Iris pigment epithelial cell (primary cell): ENCODE results near the gene ATP1B1.
"Not testable (repeated sequence)": the region's sequence is repeated elsewhere in the genome, so short reads cannot be mapped to it uniquely, and the experiment has no call there.

Source experiments
- DNase-seq: peaks from one replicate; pipeline ENCODE4 v3.0.0-alpha.2; 2011; ENCODE audit warnings: low read depth

Gene ATP1B1

DNA sequence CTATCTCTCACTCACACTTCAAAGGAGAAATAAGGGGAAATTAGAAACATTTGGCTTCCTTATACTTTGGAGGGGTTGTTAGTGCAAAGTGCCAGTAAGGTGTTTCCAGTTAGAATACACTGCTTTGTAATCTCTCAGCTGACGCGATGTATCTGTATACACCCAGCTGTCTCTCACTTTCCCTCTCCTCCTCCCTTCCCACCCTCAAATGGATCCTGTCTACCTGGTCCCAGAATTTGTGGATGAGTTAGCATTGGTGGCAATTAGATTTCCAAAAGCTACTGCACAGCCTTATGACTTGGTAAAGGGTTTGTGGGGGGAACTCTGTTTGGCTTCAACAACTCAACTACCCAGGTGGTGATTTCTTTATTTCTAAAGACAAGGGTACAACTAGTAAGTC lies 10.5 kb downstream of the ATP1B1 start:
- DNase-seq: no peak

DNA sequence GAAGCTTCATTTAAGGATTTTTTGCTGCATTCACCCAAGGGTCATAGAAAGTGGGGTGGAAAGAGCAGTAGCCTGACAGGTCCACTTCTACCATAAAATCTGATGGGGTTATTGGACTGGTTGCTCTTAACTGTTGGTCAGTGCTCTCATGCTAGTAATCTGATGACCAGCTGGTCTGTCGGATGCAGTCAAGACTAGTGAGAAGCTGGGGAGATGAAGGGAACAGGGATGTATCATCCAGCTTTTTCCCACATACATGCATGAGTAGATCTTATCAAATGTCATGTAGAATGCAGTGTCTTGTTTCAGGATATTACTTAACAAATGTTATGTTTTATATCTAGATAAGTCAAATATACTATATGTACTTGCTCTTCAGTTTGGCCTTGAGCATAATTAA lies 11.1 kb downstream of the ATP1B1 start:
- DNase-seq: peak; percentile 65

DNA sequence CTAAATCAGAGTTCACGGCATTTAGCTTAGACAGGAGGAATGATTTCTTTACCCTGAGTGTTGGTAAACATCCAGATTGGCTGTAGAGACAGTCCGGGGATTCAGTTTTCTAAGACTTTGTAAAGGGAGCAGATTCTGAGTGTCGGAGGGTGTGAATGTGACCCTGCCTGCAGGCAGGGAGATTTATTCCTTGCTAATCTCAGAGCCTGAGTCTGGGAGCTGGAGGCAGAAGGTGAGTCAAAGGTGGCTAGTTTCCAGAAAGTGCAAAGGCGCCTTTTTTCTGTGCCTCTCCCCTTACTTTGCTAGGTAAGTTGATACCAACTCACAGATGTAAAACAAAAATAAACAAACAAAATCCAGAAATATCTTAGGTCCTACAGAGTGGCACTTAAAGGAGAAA lies 11.7 kb downstream of the ATP1B1 start:
- no peak for DNase-seq

DNA sequence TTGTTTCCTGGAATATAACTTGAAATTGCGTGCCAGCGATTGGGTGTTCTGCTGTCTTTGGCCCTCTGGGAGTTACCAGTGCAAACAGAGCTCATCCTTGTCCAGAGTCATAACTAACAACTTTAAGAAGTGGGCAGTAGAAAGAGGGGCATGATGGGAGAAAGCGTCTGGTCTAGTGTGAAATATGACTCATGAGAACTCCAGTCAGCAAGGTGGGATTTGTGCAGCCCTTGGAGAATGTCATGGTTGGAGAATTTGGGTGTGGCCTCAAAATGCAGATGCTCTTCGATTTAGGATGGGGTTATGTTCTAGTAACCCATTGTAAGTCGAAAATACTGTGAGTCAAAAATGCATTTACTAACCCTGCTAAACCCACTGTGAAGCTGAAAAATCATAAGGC lies 12.9 kb downstream of the ATP1B1 start:
- DNase-seq: peak; percentile 74

DNA sequence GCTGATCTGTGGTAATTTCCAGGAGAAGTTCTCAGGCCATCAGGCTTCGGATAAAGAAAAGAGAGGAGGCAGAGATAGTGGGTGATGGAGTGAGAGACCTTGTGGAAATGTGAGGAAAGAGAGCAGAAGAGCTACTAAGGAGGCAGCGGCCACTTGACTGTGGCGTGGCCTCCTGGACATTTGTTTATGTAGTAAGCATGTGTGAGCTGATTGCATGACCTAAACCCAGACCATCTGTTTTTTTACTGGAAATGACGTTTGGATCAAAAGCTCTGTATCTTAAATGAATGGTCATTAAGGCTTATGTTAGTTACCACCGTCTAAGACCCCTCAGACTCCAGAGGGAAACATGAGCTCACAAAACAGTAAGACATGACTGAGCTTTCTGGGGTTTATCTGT lies 13.6 kb downstream of the ATP1B1 start:
- peak; percentile 45 for DNase-seq

DNA sequence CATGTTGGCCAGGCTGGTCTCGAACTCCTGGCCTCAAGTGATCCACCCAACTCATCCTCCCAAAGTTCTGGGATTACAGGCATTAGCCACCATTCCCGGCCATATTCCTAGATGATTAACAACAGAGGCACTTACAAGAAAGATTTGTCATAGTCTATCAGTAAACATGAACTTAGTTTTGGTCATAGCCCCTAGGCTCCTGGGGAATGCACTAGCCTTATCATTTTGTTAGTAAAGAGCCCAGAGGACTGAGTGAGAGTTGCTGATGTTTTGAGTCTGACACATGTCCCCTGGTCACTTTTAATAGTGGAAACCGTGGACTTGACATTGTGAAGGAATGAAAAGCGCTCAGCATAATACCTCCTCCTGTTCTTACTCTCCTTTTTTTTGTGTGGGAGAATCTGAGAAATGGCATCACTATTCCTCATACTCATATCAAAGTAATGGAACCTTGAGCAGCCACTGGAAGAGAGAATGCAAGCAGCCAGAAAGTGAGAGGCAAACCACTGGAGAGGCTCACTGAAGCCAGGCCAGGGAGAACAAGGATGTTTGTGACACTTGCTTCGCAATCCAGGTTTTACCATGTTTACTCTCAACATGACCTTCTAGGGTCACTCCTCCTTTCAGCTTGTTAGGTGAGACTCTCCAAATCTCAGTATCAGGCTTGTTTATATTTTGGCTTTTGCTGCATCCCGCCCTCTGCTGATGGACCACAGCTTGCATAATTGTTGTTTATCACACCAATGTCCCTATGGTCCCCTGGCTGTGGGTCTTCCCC lies 14.8 kb downstream of the ATP1B1 start:
- no peak for DNase-seq

DNA sequence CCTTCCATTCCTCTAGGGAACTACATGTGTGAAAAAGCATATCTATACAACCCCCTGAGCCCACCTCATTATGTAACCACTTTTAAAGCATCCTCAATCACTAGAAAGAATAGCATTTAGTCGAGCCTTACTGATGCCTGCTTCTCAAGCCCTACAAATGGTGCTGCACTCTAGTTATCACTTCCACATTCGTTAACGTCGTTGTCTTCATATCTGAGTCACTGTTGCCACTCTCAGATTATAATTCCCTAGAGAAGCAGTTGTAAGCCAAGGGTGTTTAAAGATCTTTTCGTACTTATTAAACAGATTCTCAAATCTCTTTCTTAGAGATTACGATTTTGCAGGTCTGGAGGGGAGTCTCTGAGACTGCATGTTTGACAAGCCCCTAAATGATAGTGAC lies 16.5 kb downstream of the ATP1B1 start:
- DNase-seq: no peak

DNA sequence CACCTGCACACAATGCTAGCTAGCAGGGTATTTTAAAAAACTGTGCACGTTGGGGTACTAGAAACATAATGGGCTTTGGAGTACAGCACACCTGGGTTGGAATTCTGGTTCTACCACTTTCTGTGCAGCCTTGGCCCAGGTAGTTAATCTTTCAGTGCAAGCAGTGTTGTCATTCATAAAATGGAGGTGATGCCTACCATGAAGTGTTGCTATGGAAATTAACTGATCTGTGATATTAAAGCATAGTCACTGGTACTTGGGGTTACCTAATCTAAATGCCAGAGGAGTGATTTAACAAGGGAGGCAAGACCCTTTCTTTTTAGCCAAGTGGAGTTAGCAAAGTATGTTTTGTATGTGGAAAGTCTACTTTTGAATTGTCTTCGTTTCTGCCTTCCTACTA lies 18.0 kb downstream of the ATP1B1 start:
- DNase-seq: no peak

DNA sequence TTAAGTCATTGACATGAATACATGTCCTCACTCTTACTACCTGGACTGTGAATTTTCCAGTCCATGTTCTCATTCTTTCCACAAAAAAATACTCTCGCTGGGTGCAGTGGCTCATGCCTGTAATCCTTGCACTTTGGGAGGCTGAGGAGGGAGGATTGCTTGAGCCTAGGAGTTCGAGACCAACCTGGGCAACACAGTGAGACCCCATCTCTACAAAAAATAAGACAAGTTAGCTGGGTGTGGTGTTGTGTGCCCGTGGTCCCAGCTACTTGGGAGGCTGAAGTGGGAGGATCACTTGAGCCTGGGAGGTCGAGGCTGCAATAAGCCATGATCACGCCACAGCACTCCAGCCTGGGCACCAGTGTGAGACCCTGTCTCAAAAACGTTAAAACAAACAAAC lies 19.1 kb downstream of the ATP1B1 start:
- not testable (repeated sequence) for DNase-seq

DNA sequence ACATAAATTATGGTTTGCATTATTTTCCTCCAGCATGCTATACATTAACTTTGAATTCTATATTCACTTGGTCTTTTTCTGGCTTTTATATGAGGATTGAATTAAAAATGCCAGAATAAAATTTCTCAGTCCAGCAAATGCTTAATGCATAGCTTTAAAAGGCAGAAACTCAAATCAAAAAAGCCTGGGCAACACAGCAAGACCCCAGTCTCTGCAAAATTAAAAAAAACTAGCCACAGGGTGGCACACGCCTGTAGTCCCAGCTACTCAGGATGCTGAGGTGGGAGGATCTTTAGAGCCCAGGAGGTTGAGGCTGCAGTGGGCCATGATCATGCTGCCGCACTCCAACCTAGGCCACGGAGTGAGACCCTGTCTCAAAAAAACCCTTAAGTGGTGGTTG lies 19.8 kb downstream of the ATP1B1 start:
- no peak for DNase-seq

DNA sequence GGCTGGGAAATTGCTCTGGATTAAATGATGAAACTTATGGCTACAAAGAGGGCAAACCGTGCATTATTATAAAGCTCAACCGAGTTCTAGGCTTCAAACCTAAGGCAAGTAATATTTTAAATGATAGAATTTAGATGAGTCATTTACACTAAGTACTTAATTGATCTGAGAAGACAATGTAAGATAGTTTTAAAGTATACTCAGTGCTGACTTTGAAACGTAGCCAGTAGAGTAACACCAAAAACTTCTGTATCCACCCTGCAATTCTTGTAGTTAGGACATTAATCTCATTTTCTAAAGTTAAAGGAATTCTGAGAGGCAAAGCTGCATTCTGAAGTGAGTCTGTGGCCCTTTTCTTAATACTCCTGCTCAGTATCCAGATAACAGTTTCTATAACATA lies 20.8 kb downstream of the ATP1B1 start:
- DNase-seq: no peak

DNA sequence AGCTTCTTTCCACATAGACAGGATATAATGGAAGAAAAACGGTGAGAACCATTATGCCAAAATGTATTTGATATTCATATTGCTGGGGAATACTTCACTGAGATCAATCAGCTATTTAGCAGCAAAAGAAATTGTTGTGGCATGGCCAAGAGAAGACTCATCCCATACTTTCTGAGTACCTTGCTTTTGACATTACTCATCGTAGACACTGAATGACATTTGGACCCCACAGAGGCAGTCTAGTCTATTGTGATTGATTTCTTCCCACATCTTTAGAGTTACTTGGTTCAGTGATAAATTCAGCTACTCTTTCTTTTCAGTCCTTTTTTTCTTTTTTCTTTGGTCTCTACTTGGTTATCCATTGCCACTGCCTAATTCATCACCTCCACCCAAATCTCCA lies 22.1 kb downstream of the ATP1B1 start:
- DNase-seq: no peak

DNA sequence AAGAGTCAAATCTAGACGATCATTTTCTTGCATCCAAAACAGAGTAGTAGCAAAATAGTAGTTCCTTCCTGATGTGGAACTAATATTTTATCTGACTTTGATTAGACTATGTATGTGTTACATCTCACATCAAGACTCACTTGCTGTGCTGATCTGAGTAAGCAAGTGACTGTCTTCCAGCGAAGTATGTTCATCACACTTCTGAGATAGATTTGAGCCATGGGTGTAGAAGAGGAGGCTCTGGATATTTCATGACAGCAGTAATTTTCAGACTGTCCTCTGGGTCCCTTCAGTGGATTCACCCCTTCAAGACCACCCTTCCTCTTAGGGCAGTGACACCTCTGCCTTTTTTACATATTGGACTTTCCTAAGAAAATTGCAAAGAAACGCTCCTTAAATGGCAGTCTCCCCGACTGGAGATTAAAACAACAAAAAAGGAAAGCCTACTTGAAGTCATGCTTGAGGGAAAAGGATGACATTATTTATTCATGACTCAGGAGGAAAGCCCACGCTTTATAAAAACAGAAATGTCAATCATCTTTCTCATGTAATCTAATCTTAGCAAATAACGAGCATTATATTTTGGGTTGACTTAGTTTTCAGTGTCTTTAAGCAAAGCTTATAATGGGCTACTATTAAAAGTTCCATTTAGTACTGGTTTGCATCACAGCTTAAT lies 22.8 kb downstream of the ATP1B1 start:
- DNase-seq: peak; percentile 70

DNA sequence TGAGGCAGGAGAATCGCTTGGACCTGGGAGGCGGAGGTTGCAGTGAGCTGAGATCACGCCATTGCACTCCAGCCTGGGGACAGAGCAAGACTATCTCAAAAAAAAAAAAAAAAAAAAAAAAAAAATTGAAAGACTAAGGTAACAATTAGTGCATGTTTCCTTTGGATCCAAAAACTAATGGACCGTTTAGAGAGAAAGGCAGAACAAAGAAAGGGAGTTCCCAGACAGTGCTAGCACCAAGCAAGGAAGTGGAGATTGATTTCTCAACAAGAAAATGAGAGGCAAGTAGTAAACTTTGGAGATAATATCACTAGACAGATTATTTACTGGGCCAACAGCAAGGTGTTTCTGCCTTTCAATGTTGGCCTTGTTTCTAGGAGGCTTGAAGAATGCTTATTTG lies 24.2 kb downstream of the ATP1B1 start:
- DNase-seq: no peak

DNA sequence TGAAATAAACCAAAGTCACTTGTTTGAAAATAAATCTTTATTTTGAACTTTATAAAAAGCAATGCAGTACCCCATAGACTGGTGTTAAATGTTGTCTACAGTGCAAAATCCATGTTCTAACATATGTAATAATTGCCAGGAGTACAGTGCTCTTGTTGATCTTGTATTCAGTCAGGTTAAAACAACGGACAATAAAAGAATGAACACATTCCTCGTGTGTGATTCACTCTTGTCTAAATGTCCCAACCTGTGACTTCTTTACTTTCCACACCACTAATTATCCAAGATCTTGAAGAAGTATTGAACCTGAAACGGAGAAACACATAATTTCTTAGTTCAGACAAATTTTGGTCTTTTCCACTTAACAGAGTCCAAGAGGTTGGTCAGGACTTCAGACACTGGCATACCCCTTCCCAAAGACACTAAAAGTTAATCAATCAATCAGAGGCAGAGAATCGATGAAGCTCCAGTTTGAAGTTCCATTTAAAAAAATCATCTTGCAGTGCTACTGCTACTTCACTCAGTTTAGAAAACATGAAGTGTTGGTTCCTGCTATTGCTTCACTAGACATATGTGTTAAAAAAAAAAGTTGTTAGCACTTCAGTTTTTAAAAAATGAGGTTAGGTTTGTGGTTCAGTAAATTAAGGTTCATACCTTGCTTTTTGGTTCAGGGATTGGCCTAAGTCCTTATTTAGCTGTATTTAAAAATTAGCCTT lies 26.2 kb downstream of the ATP1B1 start:
- DNase-seq: no peak

DNA sequence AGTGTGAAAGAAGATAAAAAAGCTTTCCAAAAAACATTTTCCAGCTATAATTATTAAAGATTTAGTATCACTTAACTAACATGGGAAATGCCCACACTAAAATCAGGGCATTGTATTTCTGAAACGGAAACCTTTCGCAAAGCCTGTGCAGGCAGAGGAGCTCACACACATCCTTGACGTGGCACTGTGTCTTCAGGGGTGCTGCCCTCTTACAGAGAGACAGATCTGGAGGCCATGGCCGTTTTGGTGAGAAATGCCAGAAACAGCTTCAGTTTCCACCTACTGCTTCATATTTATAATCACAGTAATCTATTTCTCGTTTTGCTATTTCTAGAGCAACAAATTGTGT lies 26.7 kb downstream of the ATP1B1 start:
- DNase-seq: no peak

DNA sequence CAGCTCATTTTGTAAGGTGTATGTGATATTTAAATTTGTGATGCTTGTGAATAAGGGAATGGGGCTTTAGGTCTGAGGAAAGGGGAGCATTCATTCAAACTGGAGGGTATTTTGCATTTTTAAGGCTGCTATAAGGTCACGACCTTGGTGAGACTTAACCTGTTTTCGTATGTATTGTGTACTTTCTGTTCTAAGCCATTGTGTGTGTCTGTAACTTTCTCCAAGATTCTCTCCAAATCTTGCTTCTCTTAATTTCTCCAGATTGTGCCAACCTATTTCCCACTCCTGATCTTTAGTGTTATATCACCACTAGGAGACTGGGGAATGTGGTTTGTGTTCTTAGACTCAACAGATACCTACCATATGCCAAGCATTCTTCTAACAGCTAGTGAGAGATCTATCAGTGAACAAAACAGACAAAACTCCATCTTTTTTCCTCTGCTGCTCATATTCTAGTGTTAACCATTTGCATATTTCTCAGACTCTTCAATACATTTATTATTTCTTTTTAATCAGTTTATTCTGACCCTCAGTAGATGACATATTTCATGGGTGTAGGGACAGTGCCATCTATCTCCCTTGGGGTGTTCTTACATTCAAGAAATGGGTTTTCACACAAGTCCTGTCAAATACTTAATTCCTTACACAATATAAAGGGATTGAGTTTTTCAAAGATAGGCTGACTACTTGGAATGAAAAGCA lies 27.5 kb downstream of the ATP1B1 start:
- DNase-seq: peak; percentile 37

DNA sequence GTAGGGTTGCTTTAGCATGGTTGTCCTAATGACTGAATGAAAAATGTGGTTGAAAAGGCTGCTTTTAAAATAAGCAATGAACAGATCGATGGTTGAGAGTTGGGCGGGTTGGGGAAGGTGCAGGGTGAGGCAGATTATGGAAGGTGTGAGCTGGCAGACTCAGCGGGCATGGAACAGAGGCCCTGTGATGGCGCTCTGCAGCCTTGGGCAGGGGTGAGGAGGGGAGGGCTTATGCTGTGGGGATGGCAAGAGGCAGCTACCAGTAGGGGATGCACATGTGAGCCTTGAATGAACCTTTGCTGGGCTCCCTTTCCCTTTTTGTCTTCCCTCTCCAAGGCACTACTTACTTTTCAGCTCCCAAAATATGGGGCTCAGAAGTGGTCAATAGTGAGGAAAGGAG lies 30.9 kb downstream of the ATP1B1 start:
- no peak for DNase-seq

DNA sequence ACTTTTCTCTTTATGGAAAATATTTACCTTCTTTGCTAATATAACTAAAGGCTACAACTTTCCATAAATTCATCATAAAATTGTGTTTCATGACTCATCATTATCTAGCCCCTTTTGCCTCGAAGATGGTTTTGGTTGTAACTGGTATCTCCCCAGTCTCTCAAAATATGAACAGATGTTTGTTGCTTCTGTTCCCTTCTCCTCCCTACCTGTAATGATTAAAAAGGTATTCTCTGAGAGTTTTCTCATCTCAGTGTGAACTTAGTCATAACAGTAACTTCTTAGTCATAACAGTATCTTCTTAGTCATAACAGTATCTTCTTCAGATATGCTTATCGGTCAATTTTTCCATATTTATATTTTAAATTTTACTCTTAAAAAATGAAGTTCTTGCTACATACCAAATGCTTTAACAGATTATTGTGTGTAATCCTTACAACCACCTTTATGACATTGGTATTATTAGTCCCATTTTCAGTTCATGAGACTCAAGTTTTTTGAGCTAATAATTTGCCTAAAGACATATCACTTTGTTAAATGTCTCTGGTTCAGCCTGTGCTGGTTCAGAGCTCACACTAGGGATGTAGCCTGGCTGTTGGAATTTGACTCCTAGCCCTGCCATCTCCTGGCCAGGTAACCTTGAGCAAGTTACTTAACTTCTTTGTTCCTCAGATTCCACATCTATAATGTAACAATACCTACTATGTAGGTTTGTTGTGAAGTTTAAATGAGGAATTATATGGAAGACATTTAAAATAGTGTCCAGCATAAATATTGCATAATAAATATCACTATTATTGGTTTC lies 32.6 kb downstream of the ATP1B1 start:
- DNase-seq: no peak

DNA sequence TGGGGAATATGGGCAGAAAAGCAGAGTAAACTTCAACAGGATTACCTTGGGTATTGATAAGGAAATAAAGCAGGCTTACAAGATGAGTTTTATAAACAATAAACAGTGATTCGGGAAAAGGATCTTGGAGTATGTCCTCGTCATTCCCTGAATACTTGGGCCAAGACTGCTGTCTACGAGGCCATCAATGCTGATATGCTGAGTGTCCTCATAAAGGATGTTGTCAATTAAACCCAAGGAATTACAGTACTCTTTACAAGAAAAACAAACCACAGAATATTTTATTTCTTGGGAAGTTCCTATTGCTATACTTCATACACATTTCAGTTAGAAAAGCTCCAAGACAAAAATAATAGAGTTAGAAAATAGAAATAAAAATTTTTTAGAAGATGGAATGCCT lies 34.9 kb downstream of the ATP1B1 start:
- DNase-seq: no peak

DNA sequence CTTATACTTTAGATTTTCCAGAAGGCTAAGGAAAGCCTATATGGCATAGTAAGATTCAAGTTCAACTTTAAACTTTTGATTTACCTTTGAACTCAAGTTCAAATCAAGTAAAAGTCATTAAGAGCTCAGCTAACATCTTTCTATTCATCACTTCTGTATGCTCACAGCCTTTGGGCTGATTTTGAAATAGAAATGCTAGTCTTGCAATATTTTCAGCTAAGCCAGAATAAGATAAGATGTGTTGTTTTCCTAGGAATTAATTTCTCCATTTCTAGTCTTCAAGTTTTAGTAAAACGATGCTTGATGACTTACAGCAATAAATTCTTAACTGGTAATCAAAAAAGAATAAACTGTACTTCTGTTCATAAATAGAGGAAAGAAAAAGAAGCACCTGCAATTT lies 35.6 kb downstream of the ATP1B1 start:
- DNase-seq: no peak

DNA sequence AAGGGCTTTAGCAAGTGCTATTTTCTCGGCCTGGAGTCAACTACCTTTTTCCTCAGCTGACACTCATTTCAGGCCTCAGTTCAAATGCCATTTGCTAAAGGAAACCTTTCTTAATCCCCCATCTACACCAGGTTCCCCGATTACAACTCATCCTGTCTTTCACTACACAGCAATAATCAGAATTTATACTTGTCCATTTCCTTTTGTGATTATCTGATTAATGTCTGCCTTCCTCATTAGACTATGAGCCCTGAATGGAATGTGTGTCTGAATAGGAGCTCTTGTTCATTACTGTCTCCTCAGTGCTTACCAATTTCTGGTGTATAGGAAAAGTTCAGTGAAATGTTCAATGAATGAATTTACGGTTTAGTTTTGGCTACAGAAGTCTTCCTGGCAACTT lies 36.9 kb downstream of the ATP1B1 start:
- no peak for DNase-seq
